HG02970 (cell line): Measurements from ENCODE around the gene TXNL1.
"Not testable (repeated sequence)": the region's sequence is repeated elsewhere in the genome, so short reads cannot be mapped to it uniquely, and the experiment has no call there.

Experiments used
- ATAC-seq: cut with Tn5 transposase; IDR thresholded peaks from one replicate; pipeline ENCODE4 v1.9.1; 2021; ENCODE audit warnings: mild to moderate bottlenecking, moderate library complexity, moderate number of reproducible peaks; ENCODE audit not compliant: unreplicated experiment, low FRiP score

The TXNL1 gene

GRCh38 chr18:56574861-56575260, 63.5 kb downstream of the TXNL1 start:
- no peak for ATAC-seq

- ATAC-seq, result not testable (repeated sequence)
Measured at GRCh38 chr18:56572267-56572666, 66.1 kb downstream of the TXNL1 start.

- ATAC-seq, result no peak
Measured at GRCh38 chr18:56570978-56571377, 67.4 kb downstream of the TXNL1 start.

DNA sequence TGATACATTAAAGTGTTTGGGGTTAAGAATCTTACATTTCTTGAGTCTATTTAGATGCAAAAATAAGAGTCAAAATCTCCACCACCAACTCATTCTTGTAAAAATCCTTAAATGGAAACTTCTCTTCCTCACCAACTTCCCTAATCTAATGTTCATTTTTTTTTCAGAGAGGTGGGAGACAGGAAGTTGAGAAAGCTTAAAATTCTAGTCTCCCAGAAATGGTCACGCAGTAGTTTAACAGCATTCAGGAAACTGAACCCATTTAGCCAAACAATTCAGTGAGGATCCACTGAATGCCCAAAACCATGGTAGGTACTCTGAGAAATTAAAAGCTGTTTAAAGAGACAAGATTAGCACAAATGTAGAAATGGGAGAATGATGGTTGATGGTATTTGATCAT, 69.0 kb downstream of the TXNL1 start:
- no peak for ATAC-seq

DNA sequence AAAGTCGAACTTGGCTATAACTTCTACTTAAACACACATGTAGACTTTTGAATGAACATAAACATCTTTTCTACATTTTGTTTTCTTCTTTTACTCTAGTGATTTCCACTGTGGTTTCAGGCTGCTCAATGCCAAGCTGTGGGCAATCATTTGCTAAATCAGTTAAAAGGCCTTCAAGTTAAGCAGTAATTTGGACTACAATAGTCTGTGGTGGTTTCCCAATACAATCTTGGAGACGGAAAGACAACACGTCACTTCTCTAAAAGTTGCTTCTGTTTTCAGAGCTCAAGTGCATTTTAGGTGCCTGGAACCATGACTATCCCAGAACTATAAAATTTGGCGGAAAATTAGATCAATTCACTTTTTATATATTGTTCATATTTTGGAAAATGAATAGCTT, 69.4 kb downstream of the TXNL1 start:
- ATAC-seq, result no peak

GRCh38 chr18:56565551-56566345, 72.6 kb downstream of the TXNL1 start:
- no peak for ATAC-seq

GRCh38 chr18:56565046-56565445, 73.3 kb downstream of the TXNL1 start:
- no peak for ATAC-seq

- ATAC-seq, result no peak
Measured at GRCh38 chr18:56563568-56563967, 74.8 kb downstream of the TXNL1 start.

DNA sequence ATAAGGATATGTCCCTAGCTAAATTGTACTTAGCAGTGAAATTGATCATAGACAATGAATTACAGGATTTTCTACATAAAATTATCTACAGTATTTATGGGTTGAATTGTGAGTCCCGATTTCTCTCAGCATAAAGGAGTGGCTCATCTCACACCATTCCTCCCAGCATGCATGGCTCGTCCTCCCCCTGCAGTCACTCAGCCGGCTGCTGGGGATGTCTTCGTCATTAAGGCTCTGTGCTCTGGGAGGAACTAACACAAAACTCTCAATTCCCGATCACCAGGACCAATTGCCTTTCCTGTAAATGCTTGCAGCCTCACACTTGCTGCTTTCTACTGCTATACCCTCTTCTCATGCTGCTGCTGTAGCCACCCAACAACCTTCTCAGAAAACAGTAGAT, 75.9 kb downstream of the TXNL1 start:
- ATAC-seq, result no peak

- ATAC-seq, result no peak
Measured at GRCh38 chr18:56560992-56561391, 77.4 kb downstream of the TXNL1 start.

- no peak for ATAC-seq
Measured at GRCh38 chr18:56559044-56559443, 79.3 kb downstream of the TXNL1 start.

DNA sequence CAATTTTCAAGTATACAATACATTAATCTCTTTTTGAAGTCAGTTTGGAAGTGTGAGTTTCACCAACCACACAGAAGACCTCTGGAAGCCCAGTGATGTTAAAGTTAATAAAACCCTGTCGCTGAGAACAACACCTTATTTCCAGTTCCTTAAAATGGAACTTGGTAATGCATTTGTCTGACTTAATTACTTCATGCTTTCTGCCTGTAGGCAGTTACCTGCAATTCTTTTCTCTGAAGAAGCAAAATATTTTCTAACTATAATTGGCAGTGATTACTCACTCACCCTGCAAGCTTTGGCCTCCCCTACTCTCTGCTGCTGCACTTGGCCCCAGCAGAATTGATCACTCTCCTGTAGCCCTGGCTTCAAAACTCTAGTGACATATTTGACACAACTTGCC, 81.5 kb downstream of the TXNL1 start:
- ATAC-seq, result no peak

DNA sequence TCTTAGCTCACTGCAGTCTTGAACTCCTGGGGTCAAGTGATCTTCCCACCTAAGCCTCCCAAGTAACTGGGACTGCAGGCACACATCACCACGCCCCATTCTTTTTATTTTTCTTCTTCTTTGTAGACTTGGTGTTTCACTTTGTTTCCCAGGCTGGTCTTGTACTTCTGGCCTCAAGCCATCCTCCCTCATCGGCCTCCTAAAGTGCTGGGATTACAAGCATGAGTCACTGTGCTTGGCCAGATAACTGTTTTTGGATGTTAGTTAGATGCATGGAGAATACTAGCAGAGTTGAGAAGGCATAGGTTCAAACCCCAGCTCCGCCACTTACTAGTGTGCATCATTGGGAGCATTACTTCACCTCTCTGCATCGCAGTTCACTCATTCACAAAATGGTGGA, 88.3 kb downstream of the TXNL1 start:
- no peak for ATAC-seq
